Dedifferentiated amniotic fluid mesenchymal stem cell (primary cell): ENCODE measurements around the gene STARD10.

ENCODE experiments used
- DNase-seq: peaks from one replicate; pipeline ENCODE4 v3.0.0-alpha.2; 2016; ENCODE audit errors: extremely low spot score

Gene STARD10

GRCh38 chr11:72744474-72744873 is 49.4 kb downstream of the STARD10 start:
- DNase-seq, result no peak

DNA sequence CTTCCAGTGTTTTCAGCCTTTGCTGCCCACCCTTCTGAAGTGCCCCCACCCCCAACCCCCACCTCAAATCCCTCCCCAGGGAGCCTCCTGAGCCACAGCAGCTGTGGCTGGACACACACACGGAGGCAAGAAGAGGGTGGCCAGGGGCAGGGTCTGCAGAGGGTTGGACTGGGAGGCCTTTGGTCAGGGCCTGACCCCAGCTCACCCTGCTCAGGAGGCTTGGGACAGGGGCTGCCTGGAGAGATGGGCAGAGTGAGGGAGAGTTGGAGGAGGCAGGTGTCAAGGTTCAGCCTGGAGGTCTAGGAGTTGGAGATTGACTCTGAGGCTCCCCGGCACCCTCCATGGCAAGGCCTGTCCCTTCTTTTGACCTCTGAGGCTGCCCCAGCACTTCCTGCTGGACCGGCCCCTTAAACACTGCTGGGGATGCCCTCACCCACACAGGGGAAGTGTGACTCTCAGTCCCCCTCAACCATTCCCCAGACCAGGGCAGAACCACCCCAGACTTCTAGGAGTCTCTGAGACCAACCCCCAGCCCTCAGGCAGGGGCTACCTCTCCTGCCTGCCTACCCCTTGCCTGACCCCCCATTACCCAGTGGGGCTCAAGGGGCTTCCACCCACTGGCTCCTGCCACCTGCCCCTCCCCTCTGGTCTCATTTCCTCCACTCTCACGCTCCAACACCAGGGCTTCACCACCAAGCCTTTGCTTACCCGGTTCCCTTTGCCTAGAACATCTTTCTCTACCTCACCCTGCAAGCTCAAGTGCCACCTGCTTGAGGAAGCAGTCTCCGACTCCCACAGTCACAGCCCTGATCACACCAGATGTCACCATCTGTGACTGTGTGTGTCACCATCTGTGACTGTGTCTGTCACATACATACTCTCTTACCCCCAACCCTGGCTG is 50.3 kb downstream of the STARD10 start:
- DNase-seq, result no peak

DNA sequence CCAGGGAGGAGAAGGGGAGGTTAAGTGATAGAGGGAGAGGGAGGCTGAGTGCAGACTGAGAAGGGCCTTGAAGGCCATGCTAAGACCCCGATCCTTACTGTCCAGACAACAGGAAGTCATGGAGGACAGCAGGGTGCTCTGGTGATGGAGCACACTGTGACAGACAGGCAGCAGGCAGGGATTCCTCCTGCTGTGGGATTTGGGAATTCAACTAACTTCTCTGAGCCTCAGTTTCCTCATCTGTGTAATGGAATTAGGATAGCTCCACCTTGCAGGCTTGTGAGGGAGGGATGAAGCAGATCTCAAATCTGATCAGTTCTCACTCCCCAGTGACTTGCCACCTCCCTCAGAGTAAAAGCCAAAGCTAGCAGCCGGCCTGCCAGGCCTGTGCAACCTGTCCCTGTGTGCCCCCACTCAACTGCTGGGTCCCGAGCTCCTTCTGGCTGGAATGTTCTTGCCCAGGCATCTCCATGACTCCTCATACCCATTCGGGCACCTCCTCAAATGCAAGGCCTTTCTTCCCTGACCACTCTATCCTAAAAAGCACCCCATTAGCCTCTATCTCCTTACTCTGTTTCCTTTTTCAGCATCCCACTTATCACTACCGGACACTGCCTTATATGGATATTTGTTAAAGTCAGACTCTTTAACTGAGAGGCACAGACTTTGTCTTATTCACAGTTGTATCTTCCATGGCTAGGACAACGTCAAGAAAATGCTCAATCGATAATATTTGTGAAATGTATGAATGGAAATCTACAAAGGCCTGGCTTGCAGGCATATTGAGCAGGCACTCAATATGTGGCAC is 51.1 kb downstream of the STARD10 start:
- DNase-seq, result no peak

GRCh38 chr11:72741849-72742512 is 51.9 kb downstream of the STARD10 start:
- no peak for DNase-seq

DNA sequence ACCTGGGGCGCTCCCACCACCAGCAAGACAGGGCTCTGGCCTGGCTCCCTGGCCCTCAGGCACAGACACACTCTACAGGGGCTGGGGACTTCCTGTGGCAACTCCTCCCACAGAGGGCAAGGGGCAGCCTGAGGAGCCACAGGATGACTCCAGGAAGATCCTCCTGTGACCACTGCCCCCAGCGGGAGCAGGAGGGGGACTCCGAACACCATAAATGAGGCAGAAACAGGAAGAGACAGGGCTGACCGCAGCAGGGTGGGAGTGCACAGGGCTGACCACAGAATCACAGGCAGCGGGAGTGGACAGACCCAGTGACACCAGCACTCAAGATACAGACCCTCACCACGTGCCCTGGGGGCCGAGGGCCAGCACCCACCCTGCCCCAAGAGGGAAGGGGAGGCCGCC is 52.4 kb downstream of the STARD10 start:
- no peak for DNase-seq

DNA sequence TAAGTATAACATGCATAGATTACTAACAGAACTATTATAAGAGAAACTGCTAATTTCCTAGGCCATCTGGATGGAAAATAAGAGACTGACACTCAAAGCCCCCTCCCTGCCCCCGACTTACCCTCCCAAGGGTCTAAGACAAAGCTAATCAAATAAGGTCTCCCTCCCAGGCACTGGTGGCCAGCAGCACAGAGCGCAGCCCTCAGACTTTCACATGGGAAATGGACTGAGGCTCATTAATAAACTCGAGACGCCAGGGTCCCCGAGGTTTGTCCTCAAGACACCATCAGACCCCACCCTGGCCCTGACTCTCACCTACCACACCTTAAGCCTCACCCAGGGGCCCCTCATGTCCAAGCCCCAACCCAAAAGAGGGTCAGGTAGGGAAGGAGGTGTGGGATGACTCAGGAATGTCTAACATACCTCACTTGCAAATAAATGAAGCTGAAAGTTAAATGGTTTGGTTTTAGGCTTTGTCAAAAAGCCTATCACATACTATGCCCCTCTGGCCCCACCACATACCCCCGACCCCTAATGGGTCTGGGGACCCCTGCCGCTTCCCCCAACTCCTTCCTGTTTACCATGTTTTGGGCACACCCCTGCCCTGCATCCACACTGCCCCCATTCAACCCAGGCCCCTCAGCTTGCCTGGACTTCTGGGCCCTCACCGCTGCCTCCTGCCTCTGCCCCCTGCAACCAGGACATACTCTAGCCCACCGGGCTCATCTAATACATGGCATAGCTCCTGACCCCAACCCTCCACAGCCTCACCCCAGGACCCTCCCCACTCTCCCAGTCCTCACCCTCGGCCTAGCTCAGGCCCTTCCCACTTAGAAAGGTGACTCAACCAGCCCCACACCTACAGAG is 53.1 kb downstream of the STARD10 start:
- no peak for DNase-seq

DNA sequence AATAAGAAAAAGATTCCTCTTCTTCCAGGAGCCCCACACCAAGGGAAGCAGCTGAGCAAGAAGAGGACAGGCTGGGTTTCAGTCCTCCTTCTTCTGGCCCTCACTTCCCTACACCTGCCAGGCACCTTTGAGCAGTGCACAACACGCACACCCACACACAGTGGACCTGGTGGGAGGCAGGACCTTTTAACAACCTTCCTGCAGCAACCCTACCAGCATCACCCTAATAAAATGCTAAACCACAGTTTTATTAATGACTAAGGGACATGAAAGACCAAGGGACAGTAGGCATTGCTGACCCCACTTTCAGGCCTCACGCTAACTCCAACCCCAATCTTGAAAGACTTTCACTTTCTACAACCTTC is 53.8 kb downstream of the STARD10 start:
- DNase-seq, result no peak

DNA sequence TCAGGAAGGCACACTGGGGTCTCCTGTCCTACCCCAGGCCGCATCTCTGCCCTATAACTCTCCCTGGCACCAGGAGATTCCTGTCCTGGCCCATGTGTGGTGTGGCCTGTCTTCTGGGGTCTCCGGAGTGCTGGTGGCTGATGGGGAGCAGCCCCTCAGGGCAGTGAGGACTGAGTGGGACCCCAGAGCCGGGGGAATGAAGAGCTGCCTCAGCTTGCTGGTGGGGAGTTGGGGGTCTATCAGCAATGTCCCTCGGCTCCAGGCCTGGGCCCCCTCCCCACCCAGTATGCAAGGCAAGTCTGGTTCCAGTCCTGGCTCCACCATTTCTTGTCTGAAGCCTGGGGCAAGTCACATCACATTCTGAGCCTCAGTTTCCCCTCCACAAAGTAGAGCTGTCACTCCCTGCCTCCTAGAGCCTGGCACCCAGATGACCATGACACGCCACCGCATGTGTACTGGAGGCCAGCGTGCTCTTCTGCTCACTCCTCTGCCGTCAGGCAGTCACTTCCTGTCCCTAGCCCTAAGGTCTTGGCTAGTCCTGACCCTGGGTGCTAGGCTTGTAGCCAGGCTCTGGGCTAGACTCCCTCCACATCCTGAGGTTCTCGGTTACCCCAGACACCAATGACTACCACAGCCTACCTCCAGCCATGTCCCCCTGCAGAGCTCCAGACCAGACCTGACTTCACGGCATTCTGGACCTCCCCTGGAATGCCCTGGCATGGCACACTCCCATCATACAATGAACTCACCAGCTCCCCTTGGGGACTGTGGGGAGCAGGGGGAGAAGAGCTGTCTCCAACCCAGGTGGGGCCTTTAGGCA is 54.4 kb downstream of the STARD10 start:
- DNase-seq, result no peak

DNA sequence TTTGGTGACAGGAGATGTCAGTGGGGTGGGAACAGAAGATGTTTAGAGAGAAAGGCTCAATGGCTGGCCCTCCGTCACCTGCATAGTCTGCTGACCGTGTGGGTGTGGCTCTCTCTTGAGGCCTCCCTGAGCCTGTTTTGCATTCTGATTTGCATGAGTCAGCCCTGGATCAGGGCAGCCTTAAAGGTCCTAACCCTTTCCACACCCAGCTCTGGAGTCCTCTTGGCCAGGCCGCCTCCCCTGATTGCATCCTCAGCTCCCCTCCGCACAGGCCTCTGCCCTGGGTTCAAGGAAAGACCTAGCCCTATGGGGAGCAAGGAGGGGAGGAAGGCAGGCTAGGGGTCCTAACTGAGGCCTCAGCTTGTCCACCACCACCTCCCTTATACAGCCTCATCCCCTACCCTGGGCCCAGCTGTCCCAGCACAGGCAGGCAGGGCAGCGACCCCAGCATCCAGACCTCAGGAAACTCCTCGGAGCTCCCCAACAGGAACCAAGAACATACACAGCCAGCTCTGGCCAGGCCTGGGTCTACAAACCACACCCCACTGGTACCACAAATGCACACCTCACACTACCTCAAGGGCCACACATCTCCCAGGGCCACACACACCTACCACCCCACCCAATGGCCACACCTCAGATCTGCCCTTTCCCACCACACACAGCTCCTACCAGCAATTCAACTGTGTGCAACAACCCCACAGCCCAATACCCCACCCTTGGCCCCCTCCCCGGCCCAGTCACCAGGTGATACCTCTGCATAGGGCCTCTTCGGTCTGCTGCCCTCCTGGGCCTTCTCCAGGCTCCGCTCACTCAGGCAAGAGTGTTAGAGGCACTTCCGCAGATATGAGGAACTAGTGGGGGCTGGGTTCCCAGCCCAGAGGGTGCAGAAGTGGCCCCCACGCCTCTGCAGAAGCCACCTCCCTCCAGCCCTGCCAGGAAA is 55.4 kb downstream of the STARD10 start:
- DNase-seq, result no peak

- DNase-seq, result no peak
Measured at GRCh38 chr11:72737336-72737735, 56.5 kb downstream of the STARD10 start.

- DNase-seq, result no peak
Measured at GRCh38 chr11:72736452-72737069, 57.3 kb downstream of the STARD10 start.

DNA sequence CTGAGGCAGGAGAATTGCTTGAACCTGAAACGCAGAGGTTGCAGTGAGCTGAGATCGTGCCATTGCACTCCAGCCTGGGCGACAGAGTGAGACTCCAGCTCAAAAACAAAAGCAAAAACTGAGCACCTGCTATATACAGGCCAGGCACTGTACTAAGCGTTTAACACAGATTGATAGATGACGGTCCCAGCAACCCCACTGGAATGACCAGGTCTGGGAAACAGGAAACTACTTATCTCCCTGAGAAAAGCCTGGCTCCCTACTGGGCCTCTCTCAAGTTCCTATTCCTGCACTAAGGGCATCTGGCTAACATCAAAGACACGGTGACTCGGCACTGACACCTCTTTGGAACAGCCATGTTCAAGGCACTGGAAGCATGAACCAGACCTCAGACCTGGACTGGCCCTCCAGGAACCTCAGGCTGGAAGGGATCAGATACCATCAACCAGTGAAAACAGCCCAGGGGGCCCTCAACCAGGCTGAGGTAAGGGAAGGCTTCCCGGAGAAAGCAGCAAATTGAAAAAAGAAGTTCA is 58.3 kb downstream of the STARD10 start:
- peak; percentile 16 for DNase-seq

DNA sequence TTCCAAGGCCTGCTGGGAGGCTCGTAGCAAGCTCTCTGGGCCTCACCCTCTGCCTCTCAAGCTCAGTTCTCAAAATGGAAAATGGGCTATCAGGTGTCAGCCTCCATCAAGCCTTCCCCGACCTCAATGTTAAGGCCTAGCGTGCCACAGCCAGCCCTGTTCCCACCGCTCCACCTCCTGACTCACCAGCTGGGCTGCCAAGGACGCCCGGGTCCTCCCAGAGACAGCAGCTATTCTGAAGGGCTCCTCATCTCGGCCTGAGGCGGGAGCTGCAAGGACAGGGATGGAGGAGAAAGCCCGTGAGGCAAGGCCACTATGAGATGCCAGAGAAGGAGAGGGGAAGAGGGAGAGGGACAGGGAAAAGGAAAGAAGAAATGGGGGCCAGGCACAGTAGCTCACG is 61.5 kb downstream of the STARD10 start:
- no peak for DNase-seq

DNA sequence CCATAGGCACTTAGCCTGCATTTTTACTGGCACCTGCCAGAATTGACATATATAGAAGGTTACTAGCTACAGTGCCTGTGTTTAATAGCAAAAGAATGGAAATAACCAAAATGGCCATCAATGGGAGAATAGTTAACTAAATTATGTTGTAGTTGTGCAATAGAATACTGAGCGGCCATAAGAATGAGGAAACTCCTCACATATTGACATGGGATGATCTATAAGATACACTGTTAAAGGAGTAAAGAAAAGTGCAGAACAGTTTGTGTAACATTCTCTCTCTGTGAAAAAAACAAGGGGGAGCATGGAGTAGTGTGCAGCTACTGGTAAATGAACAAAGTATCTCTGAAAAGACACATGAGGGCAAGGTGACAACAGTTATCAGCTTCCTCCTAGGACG is 63.1 kb downstream of the STARD10 start:
- no peak for DNase-seq

DNA sequence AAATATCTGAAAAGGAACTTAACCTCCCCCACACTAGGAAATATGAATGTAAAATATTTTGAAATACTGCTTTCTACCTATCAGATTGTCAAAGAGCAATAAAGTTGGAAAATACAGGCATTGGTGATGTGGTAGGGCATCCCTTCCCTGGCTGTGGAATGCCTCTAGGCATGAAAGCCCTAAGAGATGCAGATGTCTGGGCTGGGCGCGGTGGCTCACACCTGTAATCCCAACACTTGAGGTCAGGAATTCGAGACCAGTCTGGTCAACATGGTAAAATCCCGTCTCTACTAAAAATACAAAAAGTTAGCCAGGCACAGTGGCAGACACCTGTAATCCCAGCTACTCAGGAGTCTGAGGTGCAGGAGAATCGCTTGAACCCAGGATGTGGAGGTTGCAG is 63.6 kb downstream of the STARD10 start:
- DNase-seq, result no peak

DNA sequence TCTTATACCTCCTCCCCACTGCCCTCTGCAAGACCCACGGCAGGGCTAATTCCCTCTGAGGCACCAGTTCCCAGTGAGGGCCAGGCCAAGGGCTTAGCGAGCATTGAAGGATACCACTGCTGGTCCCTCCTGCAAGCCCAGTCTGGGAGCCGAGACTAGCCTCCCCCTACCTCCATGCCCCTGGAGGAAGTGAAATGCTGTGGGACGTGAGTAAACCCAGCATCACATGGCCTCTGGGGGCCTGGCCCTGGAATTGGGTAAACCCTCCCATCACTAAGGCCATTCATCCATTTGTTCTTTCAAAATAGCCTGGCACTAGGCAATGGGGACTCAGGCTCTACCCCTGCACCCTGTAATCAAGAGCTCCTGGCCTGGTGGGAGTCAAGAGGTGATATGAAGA is 66.3 kb downstream of the STARD10 start:
- DNase-seq, result no peak

GRCh38 chr11:72726266-72727220 is 67.3 kb downstream of the STARD10 start:
- no peak for DNase-seq

GRCh38 chr11:72725724-72726028 is 68.2 kb downstream of the STARD10 start:
- DNase-seq, result no peak
